Prostate gland (tissue), 2 donors: ENCODE data around the gene MICAL3. TPM values are rescaled to one million over a fixed set of nuclear protein-coding genes. Genes with fewer than 3 reads are reported as not detected.

Experiments used
- DNase-seq: peaks from one replicate; pipeline ENCODE4 v3.0.0-alpha.2; 2019; ENCODE audit warnings: low spot score
- H3K27ac ChIP-seq, 2 donors: fragments of 200-600 bp; sonication (generic); 2 replicates each; pipeline ENCODE4 v1.5.1; 2017 to 2019
- H3K27me3 ChIP-seq: fragments of 200-600 bp; sonication (generic); replicated peaks from 2 replicates; pipeline ENCODE4 v1.5.1; 2019; ENCODE audit not compliant: insufficient read depth
- H3K36me3 ChIP-seq, 2 donors: fragments of 200-600 bp; sonication (generic); 1 replicate in 1 of 2; 2 replicates in 1 of 2; pipeline versions ENCODE4 v1.5.1 to v1.8.1; 2017 to 2019
- H3K4me1 ChIP-seq: fragments of 200-600 bp; sonication (generic); replicated peaks from 2 replicates; pipeline ENCODE4 v1.5.1; 2019
- H3K4me3 ChIP-seq, 2 donors: fragments of 200-600 bp; sonication (generic); 2 replicates each; pipeline ENCODE4 v1.5.1; 2017 to 2019
- H3K9me3 ChIP-seq: fragments of 200-600 bp; sonication (generic); 2 replicates; pipeline ENCODE4 v1.5.1; 2017
- CTCF ChIP-seq, 4 experiments: fragments of 200-600 bp in 2 of 4; fragments of 450-650 bp in 2 of 4; sonication (generic) in 2 of 4; IDR thresholded peaks; 1 replicate in 3 of 4; 2 replicates in 1 of 4; pipeline ENCODE4 v1.5.1; 2016 to 2019; ENCODE audit warnings: antibody characterized with exemption in 4 of 4, mild to moderate bottlenecking in 2 of 4, moderate library complexity in 2 of 4
- POLR2A ChIP-seq: fragments of 450-650 bp; IDR thresholded peaks from one replicate; pipeline ENCODE4 v1.6.1; 2016; ENCODE audit warnings: antibody characterized with exemption, mild to moderate bottlenecking
- POLR2AphosphoS5 ChIP-seq: sonication (generic); formaldehyde crosslinking; IDR thresholded peaks from one replicate; pipeline ENCODE4 v1.6.1; 2017; ENCODE audit warnings: antibody characterized with exemption
- WGBS: methylation state at CpG from one replicate; pipeline ENCODE4 v1.1.5; 2018; 5-methylcytosine and 5-hydroxymethylcytosine counted together
- intact Hi-C: fragments of 100-400 bp; cut with DNase I; formaldehyde crosslinking; loops from one replicate; pipeline ENCODE4 v1.14.2; 2022
- total RNA-seq, 2 donors: library from RNA; depleted of rRNA; stranded (reverse); fragments of >200 nt; gene quantifications; one replicate each; pipeline ENCODE4 v1.1.0, GENCODE V29; 2016

MICAL3 gene
- total RNA-seq, 2 donors from 2014 or later = 58.6 to 78.7 TPM

GRCh38 chr22:17844150-17844549, 180.2 kb downstream of the MICAL3 start:
- no peaks in the 10 kb centered on the region for H3K9me3 ChIP-seq
- intact Hi-C loops = no loop called here
- H3K36me3 ChIP-seq = no peaks in the 10 kb centered on the region
- WGBS = 87% methylated on average over 5 of the region's 5 CpGs
- TF ChIP-seq POLR2A (no peak), POLR2AphosphoS5 (no peak), CTCF (IDR thresholded peaks at IDR 0.05) (no peak)
- no peaks in the 10 kb centered on the region for H3K27me3 ChIP-seq
- DNase-seq = no peak
- H3K4me1 ChIP-seq = no peaks in the 10 kb centered on the region
- H3K4me3 ChIP-seq = no peak overlapping the region
- H3K27ac ChIP-seq = peak overlapping the region in 1 of 2 donors; percentile 80

- H3K4me3 ChIP-seq = no peak overlapping the region
- TF ChIP-seq CTCF (IDR thresholded peaks at IDR 0.05) (no peak), POLR2A (no peak), POLR2AphosphoS5 (no peak)
- no peaks in the 10 kb centered on the region for H3K27me3 ChIP-seq
- no peaks in the 10 kb centered on the region for H3K9me3 ChIP-seq
- no peaks in the 10 kb centered on the region for H3K36me3 ChIP-seq
- no peak for DNase-seq
- no peaks in the 10 kb centered on the region for H3K4me1 ChIP-seq
- intact Hi-C loops = no loop called here
- H3K27ac ChIP-seq = peak overlapping the region in 1 of 2 donors; percentile 53
- WGBS = 74% methylated on average over 20 of the region's 20 CpGs
Observed at GRCh38 chr22:17842386-17842785, 182.0 kb downstream of the MICAL3 start.

- no peaks in the 10 kb centered on the region for H3K27me3 ChIP-seq
- H3K36me3 ChIP-seq = no peaks in the 10 kb centered on the region
- DNase-seq = no peak
- no peaks in the 10 kb centered on the region for H3K9me3 ChIP-seq
- H3K27ac ChIP-seq = peak overlapping the region in 1 of 2 donors; percentile 53
- intact Hi-C loops = no loop called here
- WGBS = 87% methylated on average over 16 of the region's 16 CpGs
- no peaks in the 10 kb centered on the region for H3K4me1 ChIP-seq
- no peak for TF ChIP-seq CTCF (IDR thresholded peaks at IDR 0.05)
- no peak for TF ChIP-seq POLR2A
- no peak for TF ChIP-seq POLR2AphosphoS5
- H3K4me3 ChIP-seq = no peak overlapping the region
Observed at GRCh38 chr22:17841836-17842235, 182.5 kb downstream of the MICAL3 start.

- no peaks in the 10 kb centered on the region for H3K27me3 ChIP-seq
- no peaks in the 10 kb centered on the region for H3K36me3 ChIP-seq
- H3K4me3 ChIP-seq = no peak overlapping the region
- 87% methylated on average over 13 of the region's 13 CpGs for WGBS
- H3K9me3 ChIP-seq = no peaks in the 10 kb centered on the region
- DNase-seq = no peak
- no peak for TF ChIP-seq CTCF (IDR thresholded peaks at IDR 0.05)
- TF ChIP-seq POLR2AphosphoS5 = no peak
- no peak for TF ChIP-seq POLR2A
- H3K27ac ChIP-seq = peak overlapping the region; percentile 58 to 69
- intact Hi-C loops = no loop called here
- no peaks in the 10 kb centered on the region for H3K4me1 ChIP-seq
Observed at GRCh38 chr22:17838180-17838865, 186.0 kb downstream of the MICAL3 start.
